HepG2 (cell line): ENCODE results near the gene MCF2L. TPM values are rescaled to one million over a fixed set of nuclear protein-coding genes. Genes with fewer than 3 reads are reported as not detected.

Source experiments
- ARID3A ChIP-seq: IDR thresholded peaks from 2 replicates; pipeline ENCODE4 v1.6.1; 2012; ENCODE audit warnings: low read depth, low read length, improper control_type of control experiment
- CHD4 ChIP-seq: fragments of 200-600 bp; sonication (generic); IDR thresholded peaks from 2 replicates; pipeline ENCODE4 v1.7.0; 2017; ENCODE audit warnings: mild to moderate bottlenecking, low read length, borderline replicate concordance
- FOSL2 ChIP-seq: sonication (generic); formaldehyde crosslinking; IDR thresholded peaks from 2 replicates; pipeline ENCODE4 v1.4.0; 2020; ENCODE audit warnings: missing genetic modification reagents
- HIVEP1 ChIP-seq: sonication (generic); formaldehyde crosslinking; IDR thresholded peaks from 2 replicates; pipeline ENCODE4 v1.4.0; 2020; ENCODE audit warnings: mild to moderate bottlenecking, missing genetic modification reagents
- MED1 ChIP-seq: sonication (generic); formaldehyde crosslinking; IDR thresholded peaks from 2 replicates; pipeline ENCODE4 v1.4.0; 2020; ENCODE audit warnings: missing genetic modification reagents
- MXD4 ChIP-seq: IDR thresholded peaks from 2 replicates; pipeline ENCODE4 v1.6.1; 2016; ENCODE audit warnings: mild to moderate bottlenecking, missing biosample characterization, missing genetic modification reagents
- ONECUT2 ChIP-seq: sonication (generic); formaldehyde crosslinking; IDR thresholded peaks from 2 replicates; pipeline ENCODE4 v1.4.0; 2020; ENCODE audit warnings: missing genetic modification reagents
- RBAK ChIP-seq: sonication (generic); formaldehyde crosslinking; IDR thresholded peaks from 2 replicates; pipeline ENCODE4 v1.5.1; 2020; ENCODE audit warnings: mild to moderate bottlenecking, missing genetic modification reagents
- SOX6 ChIP-seq, 2 experiments: fragments of 450-650 bp in 1 of 2; sonication (generic) in 1 of 2; formaldehyde crosslinking in 1 of 2; IDR thresholded peaks; 2 replicates each; pipeline versions ENCODE4 v1.4.0 to v1.6.1; 2017 to 2020; ENCODE audit warnings: antibody characterized with exemption in 1 of 2, mild to moderate bottlenecking in 1 of 2, missing genetic modification reagents in 1 of 2
- TBX2 ChIP-seq: sonication (generic); formaldehyde crosslinking; IDR thresholded peaks from 2 replicates; pipeline ENCODE4 v1.5.0; 2020; ENCODE audit warnings: missing genetic modification reagents, mild to moderate bottlenecking, borderline replicate concordance
- TFDP2 ChIP-seq: sonication (generic); formaldehyde crosslinking; IDR thresholded peaks from 2 replicates; pipeline ENCODE4 v1.4.0; 2020; ENCODE audit warnings: missing genetic modification reagents
- TOE1 ChIP-seq: sonication (generic); formaldehyde crosslinking; IDR thresholded peaks from 2 replicates; pipeline ENCODE4 v1.4.0; 2020; ENCODE audit warnings: mild to moderate bottlenecking, missing genetic modification reagents
- ZBTB26 ChIP-seq: IDR thresholded peaks from 2 replicates; pipeline ENCODE4 v1.6.1; 2016; ENCODE audit warnings: missing compliant biosample characterization, missing genetic modification reagents, borderline replicate concordance
- ZNF136 ChIP-seq: sonication (generic); formaldehyde crosslinking; IDR thresholded peaks from 2 replicates; pipeline ENCODE4 v1.8.1; 2022; ENCODE audit warnings: low read depth, mild to moderate bottlenecking, moderate library complexity, missing genetic modification reagents
- ZNF317 ChIP-seq: sonication (generic); formaldehyde crosslinking; IDR thresholded peaks from 2 replicates; pipeline ENCODE4 v1.5.0; 2020; ENCODE audit warnings: mild to moderate bottlenecking, missing genetic modification reagents
- ZNF605 ChIP-seq: sonication (generic); formaldehyde crosslinking; IDR thresholded peaks from 2 replicates; pipeline ENCODE4 v1.8.0; 2022; ENCODE audit warnings: mild to moderate bottlenecking, missing genetic modification reagents
- ZNF619 ChIP-seq: sonication (generic); formaldehyde crosslinking; IDR thresholded peaks from 2 replicates; pipeline ENCODE4 v1.4.0; 2020; ENCODE audit warnings: mild to moderate bottlenecking, missing genetic modification reagents
- ZNF772 ChIP-seq: sonication (generic); formaldehyde crosslinking; IDR thresholded peaks from 2 replicates; pipeline ENCODE4 v1.5.0; 2020; ENCODE audit warnings: mild to moderate bottlenecking, missing genetic modification reagents
- ZNF816 ChIP-seq: sonication (generic); formaldehyde crosslinking; IDR thresholded peaks from 2 replicates; pipeline ENCODE4 v1.8.0; 2022; ENCODE audit warnings: missing genetic modification reagents, mild to moderate bottlenecking, borderline replicate concordance
- ZSCAN21 ChIP-seq: sonication (generic); formaldehyde crosslinking; IDR thresholded peaks from 2 replicates; pipeline ENCODE4 v1.8.0; 2022; ENCODE audit warnings: mild to moderate bottlenecking, missing genetic modification reagents, moderate library complexity, borderline replicate concordance
- polyA plus RNA-seq, 8 experiments: library from polyadenylated mRNA; depleted of rRNA in 3 of 8; stranded (reverse) in 7 of 8; unstranded in 1 of 8; fragments of >200 nt; fragmentation: Illumina TruSeq in 4 of 8; extraction: Trizol in 4 of 8; gene quantifications; 2 replicates each; pipeline versions ENCODE4 v1.2.1 to v1.2.3, GENCODE V29; 2011 to 2016; ENCODE audit warnings: low read depth in 4 of 8, missing spikeins in 1 of 8, mixed read lengths in 1 of 8; ENCODE audit not compliant: insufficient read depth in 1 of 8
- total RNA-seq, 5 experiments: library from RNA; depleted of rRNA; stranded (reverse); fragments of >200 nt; fragmentation: Illumina TruSeq; extraction: Trizol; gene quantifications; 2 replicates each; pipeline ENCODE4 v1.2.3, GENCODE V29; 2016; ENCODE audit warnings: low read depth in 1 of 5
- TF ChIP-seq, protein P1 (sequence below): sonication (generic); formaldehyde crosslinking; conservative IDR thresholded peaks from 2 replicates; pipeline ENCODE4 v1.8.0; 2022; ENCODE audit warnings: mild to moderate bottlenecking, moderate library complexity, missing genetic modification reagents

The MCF2L gene
- total and polyA plus RNA-seq, 2 of the 13 experiments (the other 11 are each of a cell fraction or from before 2014, with no cell fraction given) = 19.4 to 28.4 TPM

DNA sequence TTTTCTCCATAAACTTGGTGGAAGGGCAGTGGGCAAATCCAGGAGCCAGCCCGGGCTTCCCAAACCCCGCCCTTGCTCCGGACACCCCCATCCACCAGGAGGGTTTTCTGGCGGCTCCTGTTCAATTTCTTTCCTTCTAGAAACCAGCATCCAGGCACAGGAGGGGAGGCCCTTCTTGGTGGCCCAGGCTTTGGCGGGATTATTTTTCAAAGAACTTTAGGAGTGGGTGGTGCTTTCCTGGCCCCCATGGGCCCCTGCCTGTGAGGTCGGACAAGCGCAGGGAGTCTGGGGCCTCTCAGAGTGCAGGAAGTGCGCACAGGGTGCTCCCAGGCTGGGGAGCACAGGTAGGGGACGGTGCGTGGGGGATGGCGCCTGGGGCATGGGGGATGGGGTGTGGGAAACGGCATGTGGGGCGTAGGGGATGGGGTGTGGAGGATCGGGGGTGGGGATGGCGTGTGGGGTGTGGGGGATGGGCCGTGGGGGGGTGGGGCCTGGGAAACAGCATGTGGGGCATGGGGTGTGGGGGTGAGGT, 137.0 kb downstream of the MCF2L start (continued):
- TF ChIP-seq ZNF816 (peak; percentile 70; the same call in 1 of the 2 replicates), ARID3A (no peak), ZSCAN21 (CRISPR knock-in tag) (0 out of 2 replicates have a peak, but pooled peaks have one; percentile 1), TOE1 (CRISPR knock-in tag) (no peak), ZNF619 (CRISPR knock-in tag) (no peak), TFDP2 (no peak), SOX6 (IDR thresholded peaks at IDR 0.05) (no peak), SOX6 (CRISPR knock-in tag; IDR thresholded peaks at IDR 0.05) (peak; percentile 29), TBX2 (no peak; the same call in 1 of the 2 replicates), FOSL2 (CRISPR knock-in tag) (no peak), MED1 (CRISPR knock-in tag) (no peak), ZNF317 (CRISPR knock-in tag) (peak; percentile 55), ZNF772 (no peak), MXD4 (CRISPR knock-in tag) (peak; percentile 1; the same call in 1 of the 2 replicates), ZBTB26 (CRISPR knock-in tag) (0 out of 2 replicates have a peak, but pooled peaks have one; percentile 4), ONECUT2 (CRISPR knock-in tag) (no peak), CHD4 (no peak), HIVEP1 (CRISPR knock-in tag) (0 out of 2 replicates have a peak, but pooled peaks have one; percentile 19), ZNF136 (CRISPR knock-in tag) (peak; percentile 18; the same call in 1 of the 2 replicates), ZNF605 (CRISPR knock-in tag) (0 out of 2 replicates have a peak, but pooled peaks have one; percentile 28), RBAK (CRISPR knock-in tag) (no peak)
- TF ChIP-seq, protein P1, sequence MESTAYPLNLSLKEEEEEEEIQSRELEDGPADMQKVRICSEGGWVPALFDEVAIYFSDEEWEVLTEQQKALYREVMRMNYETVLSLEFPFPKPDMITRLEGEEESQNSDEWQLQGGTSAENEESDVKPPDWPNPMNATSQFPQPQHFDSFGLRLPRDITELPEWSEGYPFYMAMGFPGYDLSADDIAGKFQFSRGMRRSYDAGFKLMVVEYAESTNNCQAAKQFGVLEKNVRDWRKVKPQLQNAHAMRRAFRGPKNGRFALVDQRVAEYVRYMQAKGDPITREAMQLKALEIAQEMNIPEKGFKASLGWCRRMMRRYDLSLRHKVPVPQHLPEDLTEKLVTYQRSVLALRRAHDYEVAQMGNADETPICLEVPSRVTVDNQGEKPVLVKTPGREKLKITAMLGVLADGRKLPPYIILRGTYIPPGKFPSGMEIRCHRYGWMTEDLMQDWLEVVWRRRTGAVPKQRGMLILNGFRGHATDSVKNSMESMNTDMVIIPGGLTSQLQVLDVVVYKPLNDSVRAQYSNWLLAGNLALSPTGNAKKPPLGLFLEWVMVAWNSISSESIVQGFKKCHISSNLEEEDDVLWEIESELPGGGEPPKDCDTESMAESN (CRISPR knock-in tag) = no peak
- TF ChIP-seq, all 625 proteins: peak for 34
